ENCODE measurements around the gene ATP5F1D.

ATP5F1D gene

DNA sequence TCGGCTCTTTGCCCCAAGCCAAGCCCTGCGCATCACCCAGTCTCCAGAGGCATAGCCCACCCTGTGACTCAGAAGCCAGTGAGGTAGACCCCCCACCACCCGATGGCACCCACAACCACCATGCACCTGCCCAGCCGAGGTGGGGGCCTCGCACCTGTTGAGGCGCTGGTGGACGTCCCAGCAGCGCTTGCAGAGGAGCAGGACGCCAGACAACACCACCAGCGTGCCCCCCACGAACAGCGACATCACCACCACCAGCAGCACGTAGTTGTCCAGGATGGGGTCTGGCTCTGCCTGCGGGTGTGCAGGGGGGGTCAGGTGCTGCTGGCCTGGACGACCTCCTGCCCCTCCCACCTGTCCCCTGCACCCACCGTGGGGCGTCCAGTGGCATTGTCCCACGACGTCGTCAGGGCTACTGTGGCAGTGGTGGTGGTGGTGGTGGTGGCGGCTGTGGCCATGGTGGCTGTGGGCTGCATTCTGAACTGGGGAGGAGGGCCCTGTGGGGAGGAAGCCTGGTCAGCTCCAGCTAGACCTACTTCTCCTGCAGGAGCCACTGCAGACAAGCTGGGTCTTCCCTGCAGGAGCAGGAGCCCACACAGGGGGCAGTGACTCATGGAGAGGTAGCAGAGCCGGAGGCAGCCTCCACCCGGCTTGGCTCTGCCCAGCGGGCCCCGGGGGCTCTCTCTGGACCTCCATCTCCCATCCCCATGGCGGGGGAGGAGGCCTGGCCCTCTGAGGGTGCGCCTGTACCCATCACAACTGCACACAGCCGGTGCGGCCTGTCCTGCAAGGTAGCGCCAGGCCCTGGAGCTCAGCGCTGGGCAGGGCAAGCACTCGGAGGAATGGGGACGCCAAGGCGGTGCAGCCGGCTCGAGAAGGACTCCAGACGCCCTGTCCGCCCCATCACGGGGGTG lies 5.7 kb upstream of the ATP5F1D start:
- DNase-seq (ENCODE audit: low read depth), result peak; percentile 61

DNA sequence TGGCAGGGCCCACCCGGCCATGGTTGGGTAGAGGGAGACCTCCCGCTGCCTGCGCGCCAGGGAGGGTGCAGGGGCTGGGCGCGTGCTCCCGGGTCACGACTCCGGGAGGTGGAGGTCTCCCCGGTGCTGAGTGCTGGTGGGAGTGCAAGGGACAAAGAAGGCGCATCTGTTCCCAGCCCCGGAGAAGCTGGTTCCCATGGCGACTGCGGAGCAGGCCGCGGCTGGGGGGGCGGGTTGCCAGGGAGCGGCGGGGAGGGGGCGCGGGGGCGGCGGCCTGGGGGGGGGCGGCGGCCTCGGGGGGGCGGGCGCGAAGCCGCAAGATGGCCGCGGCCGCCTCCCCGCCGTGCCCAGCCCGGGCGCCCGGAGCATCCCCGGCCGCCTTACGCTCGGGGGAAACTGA lies 5.0 kb upstream of the ATP5F1D start:
- peak overlapping the region; percentile 70 for H3K4me3 ChIP-seq (ENCODE audit: low read depth, low read length)
- no peak for DNase-seq (ENCODE audit: low read depth)
- TF ChIP-seq CTCF (conservative IDR thresholded peaks at IDR 0.05; ENCODE audit: low read depth, low read length), result no peak

More for the DNA sequence above, 5.7 kb upstream of the ATP5F1D start:
- TF ChIP-seq CTCF (conservative IDR thresholded peaks at IDR 0.05; ENCODE audit: low read depth, low read length), result no peak
- H3K4me3 ChIP-seq (ENCODE audit: low read depth, low read length), result peak overlapping the region; percentile 49

GRCh38 chr19:1237027-1237659 lies 4.4 kb upstream of the ATP5F1D start:
- H3K4me3 ChIP-seq (ENCODE audit: low read depth, low read length), result peak overlapping the region; percentile 70
- DNase-seq (ENCODE audit: low read depth), result no peak
- no peak for TF ChIP-seq CTCF (conservative IDR thresholded peaks at IDR 0.05; ENCODE audit: low read depth, low read length)

- H3K4me3 ChIP-seq (ENCODE audit: low read depth, low read length), result peak within 1 kb of the TSS; percentile 70
- peak; percentile 24 for DNase-seq (ENCODE audit: low read depth)
- no peak for TF ChIP-seq CTCF (conservative IDR thresholded peaks at IDR 0.05; ENCODE audit: low read depth, low read length)
Measured at GRCh38 chr19:1237754-1238368, 3.7 kb upstream of the ATP5F1D start, which contains the start of gene CBARP. Gene CBARP, minus strand, starts transcription at chr19:1238005. Its CDS starts 1,905 bp downstream, at chr19:1236100.

- no peak for DNase-seq (ENCODE audit: low read depth)
- TF ChIP-seq CTCF (conservative IDR thresholded peaks at IDR 0.05; ENCODE audit: low read depth, low read length), result no peak
- H3K4me3 ChIP-seq (ENCODE audit: low read depth, low read length), result peak overlapping the region; percentile 70
Measured at GRCh38 chr19:1238369-1239303, 2.9 kb upstream of the ATP5F1D start.

DNA sequence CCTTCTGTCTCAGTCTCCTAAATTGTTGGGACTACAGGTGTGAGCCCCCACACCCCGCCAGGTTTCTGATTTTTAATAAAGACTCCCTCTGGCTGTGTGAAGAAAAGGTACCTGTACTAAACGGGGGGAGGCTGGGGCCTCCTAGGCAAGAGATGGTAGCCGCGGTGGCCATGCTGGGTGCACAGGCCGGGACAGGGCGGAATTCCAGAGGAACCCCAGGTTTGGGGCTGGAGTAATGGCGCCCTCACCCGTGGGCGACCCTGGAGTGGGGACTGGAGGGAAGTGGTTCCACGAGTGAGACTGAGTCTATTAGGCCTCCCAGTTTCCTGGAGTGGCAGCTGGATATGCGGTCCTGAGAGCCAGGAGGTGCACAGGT lies 2.1 kb upstream of the ATP5F1D start:
- no peak for DNase-seq (ENCODE audit: low read depth)
- TF ChIP-seq CTCF (conservative IDR thresholded peaks at IDR 0.05; ENCODE audit: low read depth, low read length), result no peak
- H3K4me3 ChIP-seq (ENCODE audit: low read depth, low read length), result no peak overlapping the region
